ENCODE results near the gene KCNK2. TPM values are rescaled to one million over a fixed set of nuclear protein-coding genes. Genes with fewer than 3 reads are reported as not detected.

Gene KCNK2
- total RNA-seq, 2 experiments from 2014 or later = not detected

DNA sequence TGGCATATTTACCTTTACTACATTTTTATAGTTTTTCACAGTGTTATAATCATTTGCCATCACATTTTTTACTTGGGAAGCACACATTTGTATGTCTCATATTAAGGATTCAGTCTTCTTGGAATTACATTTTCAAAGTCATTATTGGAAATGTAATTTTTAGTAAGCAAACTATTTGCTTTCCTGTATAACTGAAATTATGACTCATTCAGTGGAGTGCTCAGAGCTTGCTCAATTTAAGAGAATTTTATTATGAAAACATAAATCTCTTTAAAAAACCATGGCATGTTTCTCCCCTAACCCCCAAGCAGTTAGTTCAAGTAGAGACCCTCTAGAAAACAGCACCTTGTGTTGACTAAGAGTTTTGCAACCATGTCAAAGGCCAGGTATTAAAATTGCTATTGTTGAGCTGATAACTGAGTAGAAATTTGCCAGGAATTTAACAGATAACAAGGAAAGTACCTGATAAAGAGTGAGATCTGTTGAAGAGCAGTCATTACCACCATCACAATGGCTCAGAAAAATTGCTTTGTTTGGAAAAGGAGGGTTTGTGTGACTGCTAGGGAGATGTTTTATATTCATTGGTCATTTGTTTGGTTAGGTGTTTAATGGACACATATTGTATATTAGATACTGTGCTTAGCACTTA is 105.9 kb downstream of the KCNK2 start:
- Mint-ChIP-seq H3K27me3 (no peaks in the 10 kb centered on the region), H3K4me3 (no peak overlapping the region)

DNA sequence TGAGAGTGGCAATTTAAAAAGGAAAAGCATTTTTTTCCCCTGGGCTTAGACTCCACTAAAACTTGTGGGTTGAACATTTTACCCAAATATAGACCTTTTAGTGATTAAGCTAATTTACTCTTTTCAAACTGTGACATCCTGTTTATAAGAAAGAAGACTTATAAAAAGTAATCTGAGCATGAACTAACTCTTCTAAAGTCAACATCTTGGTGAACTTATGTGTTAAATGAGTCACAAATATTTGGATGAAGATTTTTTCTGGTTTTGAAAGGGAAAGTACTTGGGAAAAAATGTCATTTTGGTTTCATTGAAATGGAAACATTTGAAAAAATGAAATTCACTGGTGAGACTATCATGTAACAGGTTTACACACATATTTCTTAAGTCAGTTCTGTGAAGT is 109.8 kb downstream of the KCNK2 start:
- no peaks in the 10 kb centered on the region for H3K27me3 Mint-ChIP-seq
- intact Hi-C loops (cut with DNase I, micrococcal nuclease) = no loop called here
- no peak overlapping the region for H3K27ac Mint-ChIP-seq
- no peaks in the 10 kb centered on the region for H3K9me3 Mint-ChIP-seq
- TF ChIP-seq, protein P1, sequence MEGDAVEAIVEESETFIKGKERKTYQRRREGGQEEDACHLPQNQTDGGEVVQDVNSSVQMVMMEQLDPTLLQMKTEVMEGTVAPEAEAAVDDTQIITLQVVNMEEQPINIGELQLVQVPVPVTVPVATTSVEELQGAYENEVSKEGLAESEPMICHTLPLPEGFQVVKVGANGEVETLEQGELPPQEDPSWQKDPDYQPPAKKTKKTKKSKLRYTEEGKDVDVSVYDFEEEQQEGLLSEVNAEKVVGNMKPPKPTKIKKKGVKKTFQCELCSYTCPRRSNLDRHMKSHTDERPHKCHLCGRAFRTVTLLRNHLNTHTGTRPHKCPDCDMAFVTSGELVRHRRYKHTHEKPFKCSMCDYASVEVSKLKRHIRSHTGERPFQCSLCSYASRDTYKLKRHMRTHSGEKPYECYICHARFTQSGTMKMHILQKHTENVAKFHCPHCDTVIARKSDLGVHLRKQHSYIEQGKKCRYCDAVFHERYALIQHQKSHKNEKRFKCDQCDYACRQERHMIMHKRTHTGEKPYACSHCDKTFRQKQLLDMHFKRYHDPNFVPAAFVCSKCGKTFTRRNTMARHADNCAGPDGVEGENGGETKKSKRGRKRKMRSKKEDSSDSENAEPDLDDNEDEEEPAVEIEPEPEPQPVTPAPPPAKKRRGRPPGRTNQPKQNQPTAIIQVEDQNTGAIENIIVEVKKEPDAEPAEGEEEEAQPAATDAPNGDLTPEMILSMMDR (IDR thresholded peaks at IDR 0.05) = no peak
- H3K4me3 Mint-ChIP-seq = no peak overlapping the region
- Histone ChIP-seq H3K4me1 (ENCODE audit: insufficient read depth, low read length) (no peaks in the 10 kb centered on the region), H3K4me3 (ENCODE audit: low read length) (no peak overlapping the region), H3K9me3 (ENCODE audit: control insufficient read depth in 1 of 2, insufficient read depth in 1 of 2, low read length in 2 of 2) (no peaks in the 10 kb centered on the region), H3K27me3 (ENCODE audit: control insufficient read depth in 1 of 2, insufficient read depth in 2 of 2, low read length in 2 of 2) (no peaks in the 10 kb centered on the region), H3K27ac (ENCODE audit: low read depth in 1 of 2, low read length in 2 of 2) (no peak overlapping the region), H3K36me3 (ENCODE audit: insufficient read depth, low read length) (no peaks in the 10 kb centered on the region)
- H3K4me1 Mint-ChIP-seq (ENCODE audit: low read depth) = no peaks in the 10 kb centered on the region
- ChIA-PET POLR2A (no interaction called here), CTCF (no interaction called here)
- ATAC-seq (ENCODE audit: poor library complexity) (no peak), DNase-seq (no peak)
- no peaks in the 10 kb centered on the region for H3K36me3 Mint-ChIP-seq (ENCODE audit: low read depth)

More for the DNA sequence above, 105.9 kb downstream of the KCNK2 start:
- no peaks in the 10 kb centered on the region for H3K4me1 Mint-ChIP-seq (ENCODE audit: low read depth)
- H3K27ac Mint-ChIP-seq = no peak overlapping the region
- Histone ChIP-seq H3K9me3 (ENCODE audit: control insufficient read depth in 1 of 2, insufficient read depth in 1 of 2, low read length in 2 of 2) (no peaks in the 10 kb centered on the region), H3K4me3 (ENCODE audit: low read length) (no peak overlapping the region), H3K4me1 (ENCODE audit: insufficient read depth, low read length) (no peaks in the 10 kb centered on the region), H3K36me3 (ENCODE audit: insufficient read depth, low read length) (no peaks in the 10 kb centered on the region), H3K27ac (ENCODE audit: low read depth in 1 of 2, low read length in 2 of 2) (no peak overlapping the region), H3K27me3 (ENCODE audit: control insufficient read depth in 1 of 2, insufficient read depth in 2 of 2, low read length in 2 of 2) (no peaks in the 10 kb centered on the region)
- TF ChIP-seq, protein P1 (IDR thresholded peaks at IDR 0.05) = no peak
- no peaks in the 10 kb centered on the region for H3K36me3 Mint-ChIP-seq (ENCODE audit: low read depth)
- DNase-seq (no peak), ATAC-seq (ENCODE audit: poor library complexity) (no peak)
- ChIA-PET CTCF (no interaction called here), POLR2A (no interaction called here)
- intact Hi-C loops (cut with DNase I, micrococcal nuclease) = no loop called here
- no peaks in the 10 kb centered on the region for H3K9me3 Mint-ChIP-seq

DNA sequence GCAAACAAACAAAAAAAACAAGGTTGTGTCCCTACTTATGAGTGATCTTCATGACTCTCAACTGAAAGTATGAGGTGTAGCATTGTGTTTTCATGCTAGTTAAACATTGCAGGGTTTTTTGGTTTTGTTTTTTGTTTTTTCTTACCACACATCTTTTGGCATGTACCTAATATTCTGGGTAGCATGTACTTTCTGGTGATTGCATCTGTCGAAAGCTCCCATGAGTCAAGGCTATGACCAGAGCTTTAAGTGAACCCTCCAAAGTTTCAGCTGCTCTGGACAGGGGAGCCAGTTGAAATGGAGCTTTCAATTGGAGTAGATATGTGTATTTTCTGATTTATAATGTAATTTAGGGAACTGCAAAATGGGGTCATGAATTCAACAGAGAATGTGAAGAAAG is 115.5 kb downstream of the KCNK2 start:
- no peaks in the 10 kb centered on the region for H3K4me1 ChIP-seq (ENCODE audit: insufficient read depth, low read length)
- H3K27ac ChIP-seq (ENCODE audit: low read depth in 1 of 2, low read length in 2 of 2) = no peak overlapping the region
- no peaks in the 10 kb centered on the region for H3K36me3 ChIP-seq (ENCODE audit: insufficient read depth, low read length)
- intact Hi-C loops (cut with DNase I, micrococcal nuclease) = no loop called here
- Mint-ChIP-seq H3K9me3 (no peaks in the 10 kb centered on the region), H3K27me3 (no peaks in the 10 kb centered on the region), H3K4me1 (ENCODE audit: low read depth) (no peaks in the 10 kb centered on the region), H3K4me3 (no peak overlapping the region), H3K27ac (no peak overlapping the region), H3K36me3 (ENCODE audit: low read depth) (no peaks in the 10 kb centered on the region)
- H3K4me3 ChIP-seq (ENCODE audit: low read length) = no peak overlapping the region
- ChIA-PET CTCF (no interaction called here), POLR2A (no interaction called here)
- TF ChIP-seq, protein P1 (IDR thresholded peaks at IDR 0.05) = no peak
- no peaks in the 10 kb centered on the region for H3K27me3 ChIP-seq (ENCODE audit: control insufficient read depth in 1 of 2, insufficient read depth in 2 of 2, low read length in 2 of 2)
- no peaks in the 10 kb centered on the region for H3K9me3 ChIP-seq (ENCODE audit: control insufficient read depth in 1 of 2, insufficient read depth in 1 of 2, low read length in 2 of 2)
- DNase-seq = no peak
- no peak for ATAC-seq (ENCODE audit: poor library complexity)
